ENCODE results near the gene PRKCH. TPM values are rescaled to one million over a fixed set of nuclear protein-coding genes. Genes with fewer than 3 reads are reported as not detected.

The PRKCH gene
- total RNA-seq, 3 donors from 2014 or later: 109 to 141 (median 134) TPM

DNA sequence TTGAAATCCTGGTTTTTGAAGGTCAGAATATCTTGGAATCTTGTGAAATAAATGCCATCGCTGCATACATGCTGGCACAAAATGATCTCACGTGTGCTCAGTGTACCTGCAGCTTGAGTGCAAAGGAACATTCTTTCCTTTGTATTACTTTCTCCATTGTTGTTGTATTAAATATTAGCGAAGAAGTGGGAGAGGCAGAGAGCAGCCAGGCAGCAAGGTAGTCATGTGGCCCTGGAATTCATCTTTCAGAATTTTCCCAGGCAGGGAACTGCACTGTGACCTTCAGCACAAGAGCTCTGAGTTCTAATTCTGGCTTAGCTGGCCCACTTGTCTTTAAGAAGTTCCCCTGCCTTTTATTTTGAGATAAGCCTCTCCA is 145.5 kb downstream of the PRKCH start:
- no peaks in the 10 kb centered on the region for H3K27me3 Mint-ChIP-seq (ENCODE audit: low read depth)
- no peaks in the 10 kb centered on the region for H3K9me3 Mint-ChIP-seq
- H3K36me3 Mint-ChIP-seq (ENCODE audit: insufficient read depth): peaks cover 50% of the 10 kb centered on the region
- ATAC-seq (no peak), DNase-seq (no peak)
- H3K4me1 Mint-ChIP-seq (ENCODE audit: low read depth): peaks cover 79% of the 10 kb centered on the region
- no peak overlapping the region for H3K4me3 Mint-ChIP-seq

DNA sequence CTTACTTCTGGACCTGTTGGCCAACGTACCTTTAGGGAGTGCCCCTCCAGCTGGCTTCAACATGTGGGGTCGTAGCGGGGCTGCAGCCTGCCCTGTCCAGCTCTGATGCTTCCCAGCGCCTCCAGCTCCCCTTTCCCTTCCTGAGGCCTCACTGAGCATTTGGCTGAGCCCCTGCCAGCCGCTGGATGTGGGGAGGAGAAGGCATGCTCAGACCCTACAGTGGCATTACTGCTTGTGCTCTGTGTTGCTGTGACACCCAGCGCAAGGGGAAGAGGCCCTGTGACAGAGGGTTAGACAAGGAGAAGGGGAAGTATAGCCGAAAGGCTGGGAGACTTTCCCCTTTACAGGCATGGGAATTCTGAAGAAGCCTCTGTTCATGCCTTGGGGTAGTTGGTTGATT is 145.9 kb downstream of the PRKCH start:
- H3K36me3 Mint-ChIP-seq (ENCODE audit: insufficient read depth): peaks cover 48% of the 10 kb centered on the region
- DNase-seq (no peak), ATAC-seq (no peak)
- no peaks in the 10 kb centered on the region for H3K27me3 Mint-ChIP-seq (ENCODE audit: low read depth)
- no peak overlapping the region for H3K4me3 Mint-ChIP-seq
- peaks cover 80% of the 10 kb centered on the region for H3K4me1 Mint-ChIP-seq (ENCODE audit: low read depth)
- H3K9me3 Mint-ChIP-seq: no peaks in the 10 kb centered on the region

DNA sequence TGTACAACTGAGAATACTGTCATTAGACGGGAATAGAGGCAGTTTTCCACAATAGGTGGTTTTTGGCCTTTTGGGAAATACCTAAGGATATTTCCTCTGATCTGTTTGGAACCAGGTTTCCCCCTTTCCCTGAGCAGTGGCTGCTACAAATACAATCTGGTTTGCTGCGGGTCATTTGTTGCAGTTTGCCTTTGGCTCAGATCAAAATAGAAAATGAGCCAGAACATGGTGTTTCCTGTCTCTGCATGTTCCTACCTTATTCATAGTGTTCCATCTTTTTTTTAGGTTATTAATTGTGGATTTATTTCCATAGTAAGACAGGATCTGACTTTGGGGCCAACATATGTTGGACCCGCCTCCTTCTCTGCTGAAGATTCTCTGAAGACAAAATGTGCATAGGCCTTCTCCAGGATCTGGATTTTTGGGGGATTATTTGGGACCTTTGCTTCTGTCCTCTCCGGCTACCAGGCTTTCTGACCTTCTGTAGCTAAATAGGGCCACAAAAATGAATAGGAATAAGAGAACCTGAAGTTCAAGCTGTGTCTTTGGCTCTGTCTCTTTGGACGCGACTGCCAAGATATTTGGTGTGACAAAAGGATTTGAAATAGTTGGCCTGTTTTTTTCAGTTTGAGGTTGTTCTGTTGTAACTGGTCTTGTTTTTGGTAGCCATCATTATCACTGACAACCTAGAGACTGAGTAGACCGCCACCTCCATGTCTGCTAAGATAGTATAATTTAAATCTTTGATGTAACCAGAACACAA is 146.9 kb downstream of the PRKCH start:
- Mint-ChIP-seq H3K9me3 (peaks cover 2% of the 10 kb centered on the region), H3K27me3 (ENCODE audit: low read depth) (no peaks in the 10 kb centered on the region), H3K36me3 (ENCODE audit: insufficient read depth) (peaks cover 49% of the 10 kb centered on the region), H3K4me3 (no peak overlapping the region), H3K4me1 (ENCODE audit: low read depth) (peaks cover 82% of the 10 kb centered on the region)
- DNase-seq (no peak), ATAC-seq (no peak)

DNA sequence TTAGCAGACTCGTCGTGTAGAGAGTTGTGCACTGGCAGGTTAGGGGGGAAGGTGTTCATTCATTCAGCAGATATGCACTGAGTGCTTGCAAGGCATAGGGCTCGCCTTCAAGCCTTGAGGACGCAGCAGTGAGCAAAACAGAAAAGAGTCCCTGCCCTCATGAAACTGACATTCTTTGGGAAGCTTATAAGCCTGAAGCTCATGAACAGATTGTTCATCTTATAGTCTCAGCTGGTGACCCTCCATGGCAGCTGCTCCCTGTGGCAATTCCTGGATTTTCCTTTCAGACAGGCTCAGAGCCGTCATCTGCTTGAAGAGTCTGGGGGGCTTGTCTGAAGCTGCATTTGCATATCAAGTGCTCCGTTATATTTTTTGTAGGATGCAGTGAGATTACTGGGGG is 148.4 kb downstream of the PRKCH start:
- H3K4me1 Mint-ChIP-seq (ENCODE audit: low read depth): peaks cover 88% of the 10 kb centered on the region
- no peak overlapping the region for H3K4me3 Mint-ChIP-seq
- H3K27me3 Mint-ChIP-seq (ENCODE audit: low read depth): no peaks in the 10 kb centered on the region
- DNase-seq (no peak), ATAC-seq (no peak)
- peaks cover 3% of the 10 kb centered on the region for H3K9me3 Mint-ChIP-seq
- peaks cover 42% of the 10 kb centered on the region for H3K36me3 Mint-ChIP-seq (ENCODE audit: insufficient read depth)

DNA sequence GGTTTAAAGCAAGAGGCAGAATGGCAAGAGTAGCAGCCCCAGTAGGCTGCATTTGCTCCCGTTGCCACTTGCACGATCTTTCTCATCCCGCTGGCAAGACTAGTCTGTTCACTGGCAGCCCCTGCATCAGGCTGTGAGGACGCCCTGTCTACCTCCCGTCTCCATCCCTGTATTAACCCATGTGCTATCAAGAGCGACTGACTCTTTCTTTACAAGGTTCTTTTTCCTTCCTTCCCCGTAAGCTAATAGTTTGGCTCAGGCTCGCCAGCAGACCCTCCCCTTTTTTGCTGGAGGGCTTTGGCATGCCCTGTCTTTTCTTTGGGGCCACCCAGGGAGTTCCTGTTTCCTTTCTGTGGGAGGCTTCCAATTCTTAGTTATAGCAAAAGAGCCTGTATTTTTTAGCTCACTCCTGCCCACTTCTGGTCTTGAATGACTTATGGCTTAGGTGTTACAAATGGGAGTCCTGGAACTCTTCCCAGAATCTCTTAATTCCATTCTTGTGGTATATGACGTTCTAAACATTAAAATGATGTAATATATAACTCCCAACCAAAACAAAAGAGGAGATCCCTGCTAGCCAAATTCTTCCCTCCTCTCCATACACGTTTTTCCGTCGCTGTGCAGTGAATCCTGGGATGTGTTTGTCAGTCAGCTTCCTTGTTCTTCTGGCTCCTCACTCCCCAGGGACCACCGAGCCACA is 149.0 kb downstream of the PRKCH start:
- peaks cover 90% of the 10 kb centered on the region for H3K4me1 Mint-ChIP-seq (ENCODE audit: low read depth)
- H3K4me3 Mint-ChIP-seq: peak overlapping the region; percentile 80
- no peak for DNase-seq
- peaks cover 3% of the 10 kb centered on the region for H3K9me3 Mint-ChIP-seq
- H3K27me3 Mint-ChIP-seq (ENCODE audit: low read depth): no peaks in the 10 kb centered on the region
- no peak for ATAC-seq
- peaks cover 41% of the 10 kb centered on the region for H3K36me3 Mint-ChIP-seq (ENCODE audit: insufficient read depth)

DNA sequence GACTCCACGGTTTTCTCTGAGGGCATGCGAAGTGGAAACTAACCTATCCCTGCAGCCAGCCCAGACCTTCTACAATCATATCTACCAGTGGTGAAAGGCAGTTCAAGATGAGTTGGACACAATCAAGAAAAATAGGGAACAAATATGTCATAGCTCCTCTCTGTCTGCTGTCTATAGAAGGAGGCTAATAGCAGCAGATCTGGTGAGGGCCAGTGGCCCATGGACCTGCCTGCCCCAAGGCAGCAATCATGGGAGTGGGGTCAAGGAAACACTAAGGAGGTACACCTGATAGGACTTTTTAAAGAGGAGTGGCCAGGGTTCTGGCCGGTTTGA is 149.5 kb downstream of the PRKCH start:
- Mint-ChIP-seq H3K9me3 (peaks cover 3% of the 10 kb centered on the region), H3K4me3 (peak overlapping the region; percentile 80), H3K36me3 (ENCODE audit: insufficient read depth) (peaks cover 38% of the 10 kb centered on the region), H3K4me1 (ENCODE audit: low read depth) (peaks cover 88% of the 10 kb centered on the region), H3K27me3 (ENCODE audit: low read depth) (no peaks in the 10 kb centered on the region)
- no peak for ATAC-seq
- DNase-seq: no peak

DNA sequence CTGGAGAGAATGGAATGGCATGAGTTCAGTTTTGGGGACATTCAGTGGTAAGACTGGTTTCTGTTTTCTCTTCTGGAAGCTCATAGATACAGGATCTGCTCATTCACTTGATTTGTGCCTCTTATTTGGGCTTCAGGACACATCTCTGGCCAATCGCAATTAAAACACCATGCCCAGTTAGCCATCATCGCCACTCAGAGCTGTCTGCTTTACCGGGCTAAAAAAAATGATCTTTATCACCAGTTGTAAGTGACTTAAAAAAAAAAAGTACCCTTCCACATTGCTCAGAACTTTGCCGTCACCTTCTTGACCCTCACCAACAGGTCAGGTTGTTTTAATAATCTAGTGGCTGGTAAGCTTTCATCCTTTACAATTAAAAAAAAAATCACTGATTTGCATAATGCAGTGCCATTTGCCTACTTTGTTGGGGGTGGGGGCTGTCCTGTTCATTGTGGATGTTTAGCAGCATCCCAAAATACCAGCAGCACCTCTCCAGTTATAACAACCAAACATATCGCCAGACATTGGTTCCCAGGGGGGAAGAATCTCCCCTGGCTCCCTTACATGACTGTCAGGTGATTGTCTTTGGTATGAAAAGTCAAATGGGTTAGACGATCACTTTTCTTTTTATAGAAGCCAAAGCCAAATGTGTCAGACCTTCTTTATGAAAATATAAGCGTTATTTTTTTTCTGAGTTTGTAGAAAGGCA is 150.1 kb downstream of the PRKCH start:
- DNase-seq (no peak), ATAC-seq (no peak)
- H3K9me3 Mint-ChIP-seq: peaks cover 3% of the 10 kb centered on the region
- H3K27me3 Mint-ChIP-seq (ENCODE audit: low read depth): no peaks in the 10 kb centered on the region
- H3K4me3 Mint-ChIP-seq: peak overlapping the region; percentile 80
- peaks cover 38% of the 10 kb centered on the region for H3K36me3 Mint-ChIP-seq (ENCODE audit: insufficient read depth)
- H3K4me1 Mint-ChIP-seq (ENCODE audit: low read depth): peaks cover 93% of the 10 kb centered on the region

DNA sequence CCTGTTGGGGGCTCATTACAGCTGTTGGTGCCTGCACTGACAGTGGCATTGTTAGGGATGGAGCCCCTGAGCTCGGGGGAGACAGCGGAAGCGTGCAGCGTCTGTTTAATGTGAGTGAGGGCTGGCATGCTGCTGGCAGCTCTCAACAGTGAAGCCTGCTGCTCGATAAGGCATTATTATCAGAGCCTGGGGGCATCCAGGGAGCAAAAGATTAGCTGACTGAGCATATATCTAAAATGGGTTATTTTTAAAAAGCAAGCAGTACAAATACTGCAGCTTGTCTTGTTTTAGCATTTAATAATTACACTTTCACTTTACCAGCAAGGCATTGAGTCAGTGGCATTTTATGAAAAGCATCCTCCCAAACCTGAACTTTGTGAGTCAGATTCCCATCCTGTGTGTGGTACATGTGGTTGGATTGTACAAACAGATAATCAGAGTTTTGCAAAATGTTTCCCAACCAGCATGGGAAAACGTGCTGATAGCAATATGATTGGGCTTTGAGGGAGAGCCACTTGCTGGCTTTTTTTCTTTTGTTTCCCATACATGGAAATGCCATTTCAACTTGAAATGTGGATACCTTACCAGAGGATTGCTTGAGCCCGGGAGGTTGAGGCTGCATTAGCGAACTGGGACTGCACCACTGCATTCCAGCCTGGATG is 150.8 kb downstream of the PRKCH start:
- Mint-ChIP-seq H3K4me3 (peak overlapping the region; percentile 80), H3K27me3 (ENCODE audit: low read depth) (no peaks in the 10 kb centered on the region), H3K9me3 (peaks cover 3% of the 10 kb centered on the region), H3K4me1 (ENCODE audit: low read depth) (peaks cover 96% of the 10 kb centered on the region), H3K36me3 (ENCODE audit: insufficient read depth) (peaks cover 35% of the 10 kb centered on the region)
- ATAC-seq (peak; percentile 46 to 50), DNase-seq (no peak)

DNA sequence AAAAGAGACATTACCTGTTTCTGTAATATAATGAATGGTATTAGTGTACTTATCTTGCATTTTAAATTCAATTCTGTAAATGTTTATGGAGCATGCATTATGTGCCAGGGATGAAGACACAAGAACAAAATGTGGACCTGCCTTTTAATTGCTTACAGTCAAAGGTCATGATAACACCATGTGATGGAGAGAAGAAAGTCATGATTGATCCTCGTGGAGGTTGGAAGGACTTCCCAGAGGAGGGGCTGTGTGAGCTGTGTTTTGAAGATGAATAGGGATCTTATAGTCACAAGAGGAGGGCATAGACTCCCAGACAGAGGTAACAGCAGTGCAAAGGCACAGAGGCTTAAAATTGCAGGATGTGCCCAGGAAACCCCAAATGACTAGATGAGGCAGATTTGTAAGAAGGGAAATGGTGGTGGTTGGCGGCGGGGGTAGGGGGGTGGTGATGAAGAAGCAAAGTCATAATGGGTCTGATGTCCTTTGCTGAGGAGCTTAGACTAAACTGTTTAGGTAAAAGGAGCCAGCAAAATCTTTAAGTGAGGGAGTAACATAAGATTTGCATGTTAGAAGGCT is 151.5 kb downstream of the PRKCH start:
- H3K9me3 Mint-ChIP-seq: peaks cover 3% of the 10 kb centered on the region
- peaks cover 96% of the 10 kb centered on the region for H3K4me1 Mint-ChIP-seq (ENCODE audit: low read depth)
- H3K4me3 Mint-ChIP-seq: peak overlapping the region; percentile 80
- H3K27me3 Mint-ChIP-seq (ENCODE audit: low read depth): no peaks in the 10 kb centered on the region
- peak; percentile 54 to 62 for ATAC-seq
- peaks cover 35% of the 10 kb centered on the region for H3K36me3 Mint-ChIP-seq (ENCODE audit: insufficient read depth)
- DNase-seq: peak; percentile 55

DNA sequence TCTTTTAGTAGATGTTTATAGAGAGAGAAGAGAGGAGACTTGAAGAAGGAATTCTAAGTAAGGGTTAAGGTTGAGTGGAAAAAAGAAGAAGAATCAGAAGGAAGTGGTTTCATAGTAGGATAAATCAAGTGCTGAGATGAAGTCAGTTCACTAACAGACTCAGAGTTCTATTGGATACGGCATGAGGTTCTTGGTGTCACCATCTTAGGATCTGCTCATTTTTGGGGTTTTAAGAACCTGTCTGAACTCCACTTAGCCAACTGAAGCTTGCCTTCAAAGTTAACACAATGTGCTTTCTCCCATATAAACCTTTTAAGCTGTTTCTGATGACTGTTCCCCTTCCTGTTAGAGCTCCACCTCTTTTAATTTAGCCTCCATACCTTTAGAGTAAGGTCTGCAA is 152.6 kb downstream of the PRKCH start:
- DNase-seq (no peak), ATAC-seq (no peak)
- Mint-ChIP-seq H3K4me1 (ENCODE audit: low read depth) (peaks cover 96% of the 10 kb centered on the region), H3K36me3 (ENCODE audit: insufficient read depth) (peaks cover 33% of the 10 kb centered on the region), H3K27me3 (ENCODE audit: low read depth) (no peaks in the 10 kb centered on the region), H3K9me3 (peaks cover 3% of the 10 kb centered on the region), H3K4me3 (no peak overlapping the region)

DNA sequence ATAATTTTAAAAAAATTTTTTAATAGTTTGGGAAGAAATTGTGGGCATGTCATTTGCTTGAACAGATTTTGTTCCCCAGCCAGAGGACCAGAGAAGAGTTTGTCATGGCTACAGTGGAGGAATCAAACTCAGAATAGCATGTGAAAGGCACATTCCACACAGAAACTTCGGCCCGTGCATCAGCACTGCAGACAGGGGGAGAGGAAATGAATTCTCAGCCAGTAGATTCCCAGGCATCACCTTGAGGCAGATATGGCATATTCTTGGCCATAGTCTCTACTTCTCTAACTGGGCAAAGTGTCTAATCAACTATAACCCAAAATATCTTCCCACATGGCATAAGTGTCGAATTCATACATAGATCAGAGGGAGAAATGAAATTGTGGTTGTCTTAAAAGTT is 153.3 kb downstream of the PRKCH start:
- no peak overlapping the region for H3K4me3 Mint-ChIP-seq
- DNase-seq: no peak
- ATAC-seq: no peak

DNA sequence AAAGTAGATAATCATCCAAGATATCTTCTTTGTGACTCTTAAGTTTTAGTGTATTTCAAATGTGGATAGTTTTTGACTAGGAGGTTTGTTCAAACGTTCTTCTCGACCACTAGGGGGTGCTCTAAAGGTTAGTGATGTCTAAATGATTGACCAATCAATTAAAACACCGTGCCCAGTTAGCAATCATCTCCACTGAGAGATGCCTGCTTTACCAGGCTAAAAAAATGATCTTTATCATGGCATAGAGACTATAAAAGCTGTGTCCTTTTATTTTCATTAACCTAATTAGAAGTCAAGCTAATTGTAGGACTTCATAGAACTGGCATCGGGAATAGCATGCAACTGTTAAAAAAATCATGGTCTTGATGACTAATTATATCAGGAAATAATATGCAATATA is 153.9 kb downstream of the PRKCH start:
- H3K27me3 Mint-ChIP-seq (ENCODE audit: low read depth): no peaks in the 10 kb centered on the region
- peaks cover 28% of the 10 kb centered on the region for H3K36me3 Mint-ChIP-seq (ENCODE audit: insufficient read depth)
- peaks cover 3% of the 10 kb centered on the region for H3K9me3 Mint-ChIP-seq
- no peak overlapping the region for H3K4me3 Mint-ChIP-seq
- DNase-seq: no peak
- peaks cover 96% of the 10 kb centered on the region for H3K4me1 Mint-ChIP-seq (ENCODE audit: low read depth)
- ATAC-seq: no peak

More for the DNA sequence above, 153.3 kb downstream of the PRKCH start:
- Mint-ChIP-seq H3K9me3 (peaks cover 3% of the 10 kb centered on the region), H3K27me3 (ENCODE audit: low read depth) (no peaks in the 10 kb centered on the region), H3K36me3 (ENCODE audit: insufficient read depth) (peaks cover 34% of the 10 kb centered on the region), H3K4me1 (ENCODE audit: low read depth) (peaks cover 96% of the 10 kb centered on the region)

DNA sequence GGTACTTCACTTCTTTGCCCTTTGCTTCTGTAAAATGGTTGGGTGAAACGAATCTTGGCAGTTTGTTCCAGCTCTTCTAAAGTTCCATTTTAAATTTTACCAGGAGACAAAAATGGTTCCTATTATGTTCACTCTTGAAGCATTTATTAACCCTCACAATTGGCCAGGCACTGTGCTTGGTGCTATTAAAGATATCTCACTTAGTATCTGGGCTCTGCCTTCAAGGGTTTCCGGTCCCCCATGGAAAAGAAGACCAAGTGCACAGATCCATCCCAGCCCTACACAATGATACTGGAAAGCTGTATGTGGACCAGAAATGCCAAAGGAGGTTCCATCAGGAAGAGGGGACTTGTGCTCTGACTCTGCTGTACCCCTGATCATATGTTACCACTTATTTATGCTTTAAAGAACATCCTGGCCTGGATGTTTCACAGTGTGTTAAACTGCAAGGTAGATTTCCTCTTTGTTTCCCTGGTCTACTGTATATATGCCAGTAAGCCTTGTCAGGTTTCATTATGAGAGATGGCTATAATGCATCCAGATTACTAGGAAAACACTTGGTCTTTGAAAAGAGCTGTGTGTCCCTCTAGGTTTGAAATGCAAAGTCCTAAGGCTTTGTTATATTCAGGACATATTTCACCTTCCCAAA is 154.8 kb downstream of the PRKCH start:
- peak; percentile 4 to 6 for ATAC-seq
- peaks cover 3% of the 10 kb centered on the region for H3K9me3 Mint-ChIP-seq
- H3K4me1 Mint-ChIP-seq (ENCODE audit: low read depth): peaks cover 96% of the 10 kb centered on the region
- no peak for DNase-seq
- no peaks in the 10 kb centered on the region for H3K27me3 Mint-ChIP-seq (ENCODE audit: low read depth)
- peaks cover 28% of the 10 kb centered on the region for H3K36me3 Mint-ChIP-seq (ENCODE audit: insufficient read depth)
- peak overlapping the region; percentile 67 for H3K4me3 Mint-ChIP-seq
